ENCODE results near the gene MAPK1IP1L.

DNA sequence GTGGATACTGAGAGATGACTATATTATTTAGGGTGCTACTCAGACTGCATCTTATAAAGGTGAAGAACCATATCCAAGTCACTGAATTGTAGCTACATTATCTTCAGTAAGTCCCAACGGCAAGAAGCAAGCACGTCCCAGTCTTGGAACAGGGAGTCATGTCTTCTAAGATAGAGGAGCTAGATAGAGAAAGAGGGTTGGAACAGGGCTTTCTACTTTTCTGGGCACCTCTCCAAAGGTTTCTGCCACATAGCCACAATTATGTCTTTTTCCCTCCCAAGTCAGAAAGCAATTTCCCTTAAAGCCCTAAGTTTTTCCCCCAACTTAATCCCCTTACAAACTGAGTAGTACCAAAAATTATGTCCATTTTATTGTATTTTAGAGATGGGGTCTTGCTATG is 22.4 kb downstream of the MAPK1IP1L start:
- TF ChIP-seq POLR2AphosphoS5 (IDR thresholded peaks at IDR 0.05; ENCODE audit: low read depth) = no peak
- no peak for TF ChIP-seq EZH2 (IDR thresholded peaks at IDR 0.05; ENCODE audit: low read depth, unreplicated experiment)

Measured in GM23338 (cell line).